CD4-positive, alpha-beta T cell treated with Interferon gamma for 1 hour (primary cell): ENCODE results near the gene CST7.
A peak's percentile ranks its signal among the peaks of the same experiment; 100 is the strongest.
"Not testable (repeated sequence)": the region's sequence is repeated elsewhere in the genome, so short reads cannot be mapped to it uniquely, and the experiment has no call there.

Source experiments
- DNase-seq: peaks from one replicate; pipeline ENCODE4 v3.0.0-alpha.2; 2020

CST7 gene

DNA sequence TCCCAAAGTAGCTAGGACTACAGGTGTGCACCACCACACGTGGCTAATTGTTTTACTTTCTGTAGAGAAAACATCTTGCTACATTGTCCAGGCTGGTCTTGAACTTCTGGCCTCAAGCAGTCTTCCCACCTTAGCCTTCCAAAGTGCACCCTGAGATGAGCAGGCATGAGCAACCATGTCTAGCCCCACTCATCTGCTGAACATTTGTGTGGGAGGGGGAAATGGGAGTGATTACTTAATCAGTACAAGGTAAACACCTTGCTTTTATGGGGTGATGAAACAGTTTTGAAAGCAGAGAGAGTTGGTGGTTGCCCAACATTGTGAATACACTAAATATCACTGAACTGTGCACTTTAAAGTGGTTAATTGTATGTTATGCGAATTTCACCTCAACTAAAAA, 38.2 kb downstream of the CST7 start:
- no peak for DNase-seq

DNA sequence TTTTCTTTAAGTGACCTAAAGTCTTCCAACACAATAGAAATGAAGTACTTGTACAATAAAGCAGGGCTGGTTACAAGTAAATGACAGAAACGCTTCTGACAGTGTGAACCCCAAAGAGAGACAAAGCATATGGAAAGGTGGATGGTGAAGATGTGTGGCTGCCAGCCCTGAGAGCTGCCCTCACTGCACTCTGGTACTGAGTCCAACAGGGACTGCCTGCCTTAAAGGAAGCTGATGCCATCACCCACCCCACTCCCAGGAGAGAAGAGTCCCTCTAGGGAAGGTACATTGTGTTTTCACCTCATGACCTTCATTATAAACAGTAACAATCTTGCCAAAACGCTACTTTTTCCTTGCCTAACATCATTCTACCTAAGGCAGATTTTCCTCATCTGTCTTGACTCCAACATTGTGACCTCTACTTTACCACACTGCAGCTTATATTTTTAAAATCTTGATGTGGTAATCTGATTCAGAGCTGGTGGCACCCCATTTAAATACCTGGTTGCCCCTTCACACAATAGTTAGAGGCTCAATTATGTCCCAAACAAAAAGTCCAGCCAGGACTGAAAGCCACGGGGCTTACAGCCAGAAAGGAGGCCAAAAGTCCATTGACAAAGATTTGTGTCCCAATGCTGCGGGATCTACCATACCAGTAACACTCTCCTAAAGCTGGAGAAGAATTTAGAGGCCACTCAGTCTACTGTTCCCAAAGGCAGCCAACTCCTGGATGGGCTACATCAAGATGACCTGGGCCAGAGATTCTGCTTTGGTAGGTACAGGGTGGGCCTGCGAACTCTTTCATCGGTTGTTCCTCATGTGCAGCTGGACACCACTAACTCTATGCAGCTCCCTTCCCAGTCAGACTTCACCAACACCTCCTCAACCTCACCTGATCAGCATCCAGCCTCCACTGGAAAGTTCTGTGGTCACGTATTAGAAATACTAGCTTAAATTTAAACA, 39.1 kb downstream of the CST7 start:
- DNase-seq = no peak

DNA sequence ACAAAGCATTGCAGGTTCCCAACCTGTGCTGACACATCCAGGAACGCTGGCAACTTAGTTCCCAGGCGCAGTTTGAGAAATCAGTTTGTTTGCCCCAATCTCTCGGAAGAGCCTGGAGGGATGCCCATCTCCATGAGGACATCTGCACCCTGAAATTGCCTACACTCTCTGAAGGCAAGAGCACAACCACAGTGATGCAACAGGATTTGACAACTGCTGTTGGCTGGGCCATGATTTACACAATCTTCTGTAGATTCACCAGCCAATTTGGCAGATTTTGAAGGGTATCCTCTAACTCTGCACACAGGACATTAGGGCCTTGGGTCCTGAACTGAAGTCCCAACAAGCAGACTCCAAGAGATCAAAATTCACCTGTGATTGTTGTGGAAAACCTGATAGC, 40.1 kb downstream of the CST7 start:
- DNase-seq = no peak

DNA sequence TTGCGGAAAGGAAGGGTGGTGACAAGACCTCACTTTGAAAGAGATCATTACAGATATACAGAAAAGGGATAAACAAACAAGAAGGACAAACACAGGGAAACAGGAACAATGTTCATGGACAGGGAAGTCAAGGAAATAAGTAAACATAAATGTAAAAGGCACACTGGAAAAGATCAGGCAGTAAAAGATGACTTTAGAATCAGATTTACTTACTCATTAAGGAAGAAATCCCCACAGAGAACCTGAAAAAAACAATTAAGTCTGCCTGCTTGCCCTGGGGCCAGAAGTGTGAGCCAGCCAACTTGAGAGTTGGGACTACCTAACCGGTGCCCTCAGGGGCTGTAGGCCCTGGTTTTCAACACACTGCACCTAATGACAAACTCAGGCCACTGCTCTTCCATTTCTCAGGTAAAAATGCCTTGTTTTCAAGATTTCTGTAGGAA, 41.8 kb downstream of the CST7 start:
- DNase-seq = no peak

DNA sequence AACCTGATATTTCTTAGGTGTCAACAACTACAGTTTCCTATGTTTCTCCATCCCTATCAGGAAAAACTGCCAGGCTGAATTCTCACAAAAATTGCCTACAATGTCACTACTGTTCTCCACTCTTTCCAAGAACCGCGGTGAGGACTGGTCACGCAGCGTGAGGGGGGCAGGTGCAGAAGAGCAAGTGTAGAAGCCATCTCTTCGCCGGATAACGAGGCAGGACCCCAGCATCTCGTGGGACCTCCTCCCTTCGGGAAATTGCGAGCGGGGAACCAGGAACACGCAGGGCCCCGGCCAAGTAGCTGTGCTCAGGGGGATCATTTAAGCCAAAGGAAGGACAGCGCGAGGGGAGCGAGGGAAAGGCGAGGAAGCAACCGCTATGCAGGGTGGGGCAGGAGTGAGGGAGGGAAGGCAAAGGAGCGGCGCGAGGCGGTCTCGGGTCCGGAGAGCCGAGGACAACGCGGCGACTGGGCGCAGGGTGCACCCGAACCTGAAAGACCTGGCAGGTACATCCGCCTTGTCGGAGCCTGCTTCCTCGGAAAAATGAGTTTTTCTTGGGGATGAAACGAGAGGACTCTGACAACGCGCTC, 42.9 kb downstream of the CST7 start:
- no peak for DNase-seq

DNA sequence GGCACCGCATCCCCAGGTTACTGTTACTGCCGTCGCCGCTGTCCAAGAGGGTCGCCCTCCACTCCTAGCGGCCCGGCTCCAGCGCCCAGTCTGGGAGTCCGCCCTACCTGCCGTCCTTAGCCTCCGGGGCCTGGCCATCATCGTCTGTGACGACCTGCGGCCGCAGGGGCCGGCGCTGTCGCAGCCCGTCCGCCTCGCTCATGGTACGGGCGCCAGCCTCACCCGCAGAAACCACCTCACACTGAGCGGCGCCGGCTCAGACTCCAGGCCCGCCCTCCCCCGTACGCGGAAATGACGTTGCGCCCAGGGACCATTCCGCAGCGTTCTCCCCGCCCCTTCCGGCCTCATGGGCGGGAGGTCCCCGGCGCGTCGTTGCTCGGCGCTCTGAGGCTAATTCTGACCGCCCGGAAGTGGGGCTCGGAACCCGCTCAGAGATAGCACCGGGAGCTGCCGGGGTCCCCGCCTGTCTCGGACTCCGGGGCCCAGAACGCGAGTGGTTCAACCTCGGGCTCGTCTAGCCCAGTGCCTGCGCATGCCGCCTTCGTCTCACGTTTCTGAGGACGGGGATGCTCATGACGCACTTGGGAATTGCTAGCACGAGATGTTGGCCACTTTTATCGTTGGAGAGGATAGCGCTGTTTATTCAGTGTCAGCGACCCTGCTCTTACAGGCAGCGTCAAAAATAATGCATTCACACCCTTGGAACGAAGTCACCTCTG, 43.6 kb downstream of the CST7 start, which contains the start of gene APMAP:
Gene APMAP (minus strand): TSS at position 265 of the 719 bp plus-strand sequence. CDS start 63 bp downstream, at position 202.
- DNase-seq = peak; percentile 94

DNA sequence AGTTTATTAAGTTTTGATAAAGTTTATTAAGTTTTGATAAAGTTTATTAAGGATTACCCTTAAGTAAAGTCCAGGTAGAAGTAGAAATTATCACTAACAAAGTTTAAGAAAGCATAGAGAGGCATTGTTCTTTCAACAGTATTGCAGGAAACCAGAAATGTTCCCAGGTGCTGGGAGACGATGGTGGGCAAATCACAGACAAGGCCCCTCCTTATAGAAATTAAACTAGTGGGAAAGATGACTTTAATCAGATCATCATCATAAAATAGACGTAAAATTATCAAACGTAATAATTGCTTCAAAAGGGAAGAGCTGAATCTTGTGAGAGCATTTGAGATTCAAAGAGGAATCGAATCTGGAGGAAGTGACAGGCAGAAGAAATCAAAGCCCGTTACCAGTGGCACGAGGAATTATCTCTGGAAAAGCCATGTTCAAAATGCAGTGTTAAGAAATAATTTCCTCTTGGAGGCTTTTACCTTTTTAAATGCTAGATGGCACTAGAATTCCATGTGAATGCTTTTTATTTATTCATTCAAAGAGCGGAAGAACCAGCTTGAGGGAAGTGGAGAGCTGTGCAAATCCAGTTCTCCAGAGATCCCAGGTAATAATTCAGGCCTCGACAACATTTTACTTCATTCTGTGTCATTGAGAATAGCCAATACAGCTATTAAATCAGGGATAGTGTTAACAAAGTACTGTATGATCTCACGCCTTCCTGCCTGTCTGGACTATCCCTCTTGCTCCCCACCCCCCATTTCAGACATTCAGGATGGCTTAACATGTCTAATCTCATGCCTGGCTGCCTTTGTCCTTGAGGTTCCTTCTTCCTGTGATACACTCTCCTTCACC, 44.5 kb downstream of the CST7 start:
- no peak for DNase-seq

DNA sequence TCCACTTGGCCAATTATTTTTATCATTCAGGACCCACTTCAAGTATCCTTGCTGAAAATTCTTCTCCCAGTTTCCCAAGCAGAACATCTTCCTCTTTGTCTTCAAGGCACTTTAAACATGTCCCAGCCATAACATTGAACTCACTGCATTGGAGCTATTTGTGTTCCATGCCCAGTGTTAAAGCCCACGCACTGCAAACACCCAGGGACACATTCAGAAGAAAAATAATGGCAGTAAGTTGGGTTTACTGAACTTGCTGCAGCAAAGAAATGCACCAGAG, 45.1 kb downstream of the CST7 start:
- no peak for DNase-seq

DNA sequence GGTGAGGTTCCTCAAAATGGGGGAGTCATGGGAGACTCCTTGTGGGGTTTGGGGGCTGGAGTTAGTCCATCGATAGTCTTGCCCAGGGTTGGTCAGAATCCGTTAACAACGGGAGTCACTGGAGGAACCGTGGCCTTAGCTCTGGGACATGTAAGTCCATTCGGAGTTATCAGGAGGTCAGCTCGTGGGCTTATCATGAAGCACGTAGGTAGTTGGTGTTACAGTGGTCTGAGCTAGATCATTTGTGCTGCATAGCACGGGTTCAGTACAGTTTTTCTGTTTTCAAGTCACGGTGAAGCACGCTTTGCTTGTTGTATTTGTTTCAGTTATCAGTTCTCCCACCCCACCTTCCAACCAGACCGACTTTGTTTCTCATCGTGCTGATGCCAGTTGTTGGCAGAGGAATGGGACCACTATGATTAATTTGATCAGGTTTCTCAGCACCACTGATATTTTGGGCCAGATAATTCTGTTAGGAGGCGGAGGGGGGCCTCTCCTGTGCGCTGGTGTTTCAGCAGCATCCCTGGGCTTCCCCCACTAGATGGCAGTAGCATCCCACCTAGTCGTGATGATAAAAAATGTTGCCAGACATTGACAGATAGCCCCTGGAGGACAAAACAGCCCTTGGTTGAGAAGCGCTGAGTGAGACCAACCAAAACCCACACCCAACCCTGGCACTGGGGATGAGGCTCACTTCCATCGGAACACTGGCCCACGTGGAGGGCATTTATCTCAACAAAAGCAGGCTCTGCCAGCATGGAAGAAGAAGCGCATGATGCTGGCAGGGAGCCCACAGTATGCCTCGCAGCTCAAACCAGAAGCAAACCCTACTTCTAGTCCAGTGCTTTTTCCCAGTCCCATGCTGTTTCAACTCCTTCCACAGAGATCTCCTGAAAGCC, 45.6 kb downstream of the CST7 start:
- peak; percentile 78 for DNase-seq

DNA sequence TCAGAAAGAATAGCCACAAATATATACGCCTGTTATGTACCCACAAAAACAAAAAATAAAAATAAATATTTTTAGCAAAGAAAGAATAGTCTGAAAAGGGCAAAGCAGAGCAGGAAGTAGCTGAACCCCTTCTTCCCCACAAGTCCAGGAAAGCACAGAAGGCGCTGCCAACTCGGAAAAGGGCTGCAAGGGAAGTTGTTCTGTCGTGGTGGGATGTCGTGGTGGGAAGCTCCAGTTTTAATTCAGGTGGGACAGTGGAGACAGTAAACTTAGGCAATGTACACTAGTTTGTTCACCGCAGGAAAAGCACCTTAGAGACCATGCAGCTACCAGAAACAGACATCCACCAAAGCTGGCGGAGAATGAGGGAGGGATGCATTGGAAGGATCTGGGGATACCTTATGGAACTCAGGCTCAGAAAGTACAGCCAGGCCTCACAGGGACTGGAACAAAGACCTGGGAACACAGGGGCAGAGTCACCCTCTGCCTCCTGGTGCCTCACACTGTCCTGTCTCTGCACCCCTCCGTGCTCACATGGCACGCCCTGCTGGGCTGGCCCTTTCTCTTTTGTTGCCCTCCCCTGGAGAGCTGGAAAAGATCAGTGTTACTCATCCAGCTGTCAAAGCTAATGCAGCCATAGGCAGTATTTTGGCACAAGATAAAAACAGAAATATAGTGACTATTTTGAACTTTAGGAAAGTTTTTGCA, 46.8 kb downstream of the CST7 start:
- DNase-seq = no peak

DNA sequence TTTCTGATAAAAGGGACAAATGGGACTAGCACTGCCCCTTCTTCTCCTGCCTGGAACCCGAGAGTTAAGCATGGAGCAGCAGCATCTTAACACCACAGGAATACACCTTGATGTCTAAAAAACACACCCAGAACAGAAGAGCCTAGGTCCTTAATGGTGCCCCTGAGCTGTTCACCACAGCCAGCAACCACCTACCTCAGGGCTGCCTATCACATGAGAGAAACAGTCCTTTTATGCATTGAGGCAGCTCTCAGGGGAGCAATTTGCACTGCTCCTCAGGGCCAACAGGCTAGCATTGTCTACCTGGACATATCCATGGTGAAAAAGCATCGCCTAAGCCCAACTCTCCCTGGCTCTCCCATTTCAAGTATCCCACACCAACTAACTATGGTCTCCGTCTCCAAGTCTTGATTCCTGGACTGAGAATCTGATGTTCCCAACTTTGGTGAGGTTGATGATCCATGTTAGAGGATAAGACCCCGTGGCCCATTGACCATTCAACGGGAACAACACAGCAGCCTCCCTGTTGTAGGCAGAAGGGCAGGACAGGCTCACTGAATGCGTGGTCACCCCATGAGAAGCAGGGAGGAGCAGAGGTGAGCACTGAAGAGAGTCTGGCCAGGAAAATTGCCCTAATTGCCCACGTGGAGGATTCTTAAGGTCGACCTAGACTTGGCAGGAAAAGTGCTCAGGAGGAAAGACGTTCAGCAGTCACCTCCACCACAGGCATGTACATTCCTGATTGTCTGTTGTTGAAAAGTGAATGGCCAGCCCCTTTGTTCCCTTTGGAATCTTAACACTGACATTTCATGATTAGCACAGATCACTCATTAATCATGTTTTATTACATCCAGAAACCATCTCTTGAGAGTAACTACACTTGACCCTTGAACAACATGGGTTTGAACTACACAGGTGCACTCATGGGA, 47.6 kb downstream of the CST7 start:
- DNase-seq = no peak

DNA sequence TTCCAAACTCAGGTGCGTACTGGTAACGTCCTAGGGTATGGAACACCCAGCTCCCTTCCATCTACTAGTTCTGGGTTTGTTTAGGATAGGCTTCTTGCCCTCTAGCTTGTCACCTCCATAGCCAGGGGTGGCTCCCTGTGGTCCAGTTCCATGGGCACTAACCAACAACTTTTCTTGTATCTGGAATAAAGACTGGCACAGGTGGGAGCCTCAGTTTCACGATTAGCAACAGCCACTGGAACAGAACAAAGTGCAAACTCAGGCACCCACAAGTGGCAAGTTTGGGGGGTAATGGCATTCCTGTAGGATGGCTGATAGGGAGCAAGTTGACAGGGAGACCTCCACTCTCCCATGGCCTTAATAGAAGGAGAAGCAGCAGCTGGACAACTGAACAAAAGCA, 49.1 kb downstream of the CST7 start:
- DNase-seq = no peak

DNA sequence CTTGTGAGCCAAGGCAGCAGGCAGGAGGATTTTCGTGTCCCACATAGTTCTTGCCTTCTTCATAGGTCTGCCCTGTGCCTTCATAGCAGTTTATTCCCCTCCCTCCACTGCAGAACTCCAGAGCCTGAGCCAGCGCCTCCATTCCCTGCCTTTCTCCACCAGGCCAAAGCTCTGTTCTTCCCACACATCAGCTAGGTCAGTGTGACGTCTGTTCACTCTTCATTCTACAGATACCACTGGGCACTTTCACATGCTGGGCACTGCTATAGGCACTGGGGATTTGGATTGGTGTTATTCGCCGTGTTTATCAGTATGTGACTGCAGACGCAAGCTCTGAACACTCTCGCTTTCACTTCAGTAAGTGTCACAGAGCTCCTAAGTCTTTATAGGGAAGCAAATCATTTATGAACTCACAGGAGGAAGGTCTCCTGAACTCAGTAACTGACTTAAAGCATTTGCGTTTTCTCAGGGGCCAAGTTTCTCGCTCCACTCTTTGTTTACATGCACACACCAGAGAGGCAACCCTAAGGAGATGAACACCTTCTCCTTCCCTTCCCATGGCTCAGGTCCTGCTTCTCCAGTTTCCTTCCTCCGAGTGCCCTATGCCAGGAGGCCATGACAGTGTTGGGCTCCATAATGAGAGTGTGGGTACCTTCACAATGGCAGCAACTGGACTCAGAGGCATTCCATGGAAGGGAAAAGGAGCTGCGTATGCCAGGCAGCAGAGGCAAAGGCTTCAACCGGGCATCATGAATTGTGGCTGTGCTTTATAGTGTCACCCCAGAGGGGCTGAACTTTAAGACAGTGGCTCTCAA, 49.8 kb downstream of the CST7 start:
- DNase-seq = no peak

DNA sequence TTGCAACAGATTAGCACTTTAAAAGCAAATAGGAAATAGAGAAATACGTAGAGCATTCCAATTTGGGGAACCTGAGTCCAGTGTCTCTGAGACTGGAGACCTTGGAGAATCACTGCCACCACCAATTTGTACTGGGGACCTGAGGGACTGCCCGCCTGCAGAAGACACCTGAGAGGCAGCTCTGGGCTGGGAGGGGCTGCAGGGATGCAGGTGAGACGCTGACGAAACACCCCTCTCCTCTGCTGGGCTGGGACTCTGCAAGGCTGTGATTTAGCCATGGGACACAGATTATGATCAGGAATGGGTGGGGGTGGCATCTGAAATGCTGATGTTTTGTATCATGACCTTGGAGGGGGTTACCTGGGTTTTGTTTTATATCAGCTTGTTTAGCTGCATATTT, 50.5 kb downstream of the CST7 start:
- no peak for DNase-seq

DNA sequence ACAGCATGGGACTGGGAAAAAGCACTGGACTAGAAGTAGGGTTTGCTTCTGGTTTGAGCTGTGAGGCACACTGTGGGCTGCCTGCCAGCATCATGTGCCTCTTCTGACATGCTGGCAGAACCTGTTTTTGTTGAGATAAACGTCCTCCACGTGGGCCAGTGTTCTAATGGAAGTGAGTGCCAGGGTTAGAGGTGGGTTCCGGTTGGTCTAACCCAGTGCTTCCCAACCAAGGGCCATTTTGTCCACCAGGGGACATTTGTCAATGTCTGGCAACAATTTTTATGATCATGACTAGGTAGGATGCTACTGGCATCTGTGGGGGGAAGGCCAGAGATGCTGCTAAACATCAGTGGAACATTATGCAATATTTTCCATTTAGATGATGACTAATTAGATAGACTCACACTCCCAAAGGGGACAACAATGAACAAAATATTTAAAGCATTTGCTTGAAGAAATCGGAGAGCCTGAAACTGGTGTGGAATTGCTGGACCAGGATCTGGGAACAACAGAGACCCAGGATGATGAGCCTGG, 51.3 kb downstream of the CST7 start:
- no peak for DNase-seq

DNA sequence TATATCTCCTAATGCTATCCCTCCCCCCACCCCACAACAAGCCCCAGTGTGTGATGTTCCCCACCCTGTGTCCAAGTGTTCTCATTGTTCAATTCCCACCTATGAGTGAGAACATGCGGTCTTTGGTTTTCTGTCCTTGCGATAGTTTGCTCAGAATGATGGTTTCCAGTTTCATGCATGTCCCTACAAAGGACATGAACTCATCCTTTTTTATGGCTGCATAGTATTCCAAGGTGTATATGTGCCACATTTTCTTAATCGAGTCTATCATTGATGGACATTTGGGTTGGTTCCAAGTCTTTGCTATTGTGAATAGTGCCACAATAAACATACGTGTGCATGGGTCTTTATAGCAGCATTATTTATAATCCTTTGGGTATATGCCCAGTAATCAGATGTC, 52.3 kb downstream of the CST7 start:
- DNase-seq = not testable (repeated sequence)

DNA sequence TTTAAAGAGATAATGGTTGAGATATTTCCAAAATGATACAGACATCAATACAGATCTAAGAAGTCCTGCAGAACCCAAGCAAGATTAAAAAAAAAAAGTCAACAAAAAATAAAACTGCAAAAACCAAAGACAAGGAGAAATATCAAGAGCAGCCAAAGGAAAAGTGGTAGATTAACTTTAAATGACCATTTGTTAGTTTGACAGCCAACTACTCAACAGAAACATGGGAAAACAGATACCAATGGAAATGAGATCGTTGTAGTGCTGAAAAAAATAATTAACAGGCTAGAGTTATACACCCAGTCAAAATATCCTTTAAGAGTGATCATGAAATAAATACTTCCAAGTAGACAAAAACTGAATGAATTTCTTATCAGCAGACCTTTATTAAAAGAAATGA, 53.9 kb downstream of the CST7 start:
- no peak for DNase-seq

DNA sequence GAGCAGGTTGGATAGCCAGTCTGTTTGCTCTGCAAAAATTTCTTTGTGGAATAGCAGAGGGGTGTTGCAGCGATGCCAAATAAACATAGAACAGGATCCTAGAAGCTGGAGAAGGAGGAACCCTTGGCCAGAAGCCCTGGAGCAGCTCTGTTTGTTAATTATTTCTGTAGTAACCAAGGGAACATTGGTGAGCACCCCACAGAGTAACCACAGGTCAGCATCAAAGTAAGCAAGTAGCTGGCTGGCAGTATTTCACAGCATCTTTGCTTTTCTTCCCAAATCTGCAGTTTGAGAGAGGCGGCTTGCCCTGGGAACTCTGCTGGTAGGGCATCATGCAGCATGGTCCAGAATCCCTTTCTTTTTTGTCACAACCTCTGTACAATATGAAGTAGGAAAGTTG, 56.2 kb downstream of the CST7 start:
- DNase-seq = no peak

DNA sequence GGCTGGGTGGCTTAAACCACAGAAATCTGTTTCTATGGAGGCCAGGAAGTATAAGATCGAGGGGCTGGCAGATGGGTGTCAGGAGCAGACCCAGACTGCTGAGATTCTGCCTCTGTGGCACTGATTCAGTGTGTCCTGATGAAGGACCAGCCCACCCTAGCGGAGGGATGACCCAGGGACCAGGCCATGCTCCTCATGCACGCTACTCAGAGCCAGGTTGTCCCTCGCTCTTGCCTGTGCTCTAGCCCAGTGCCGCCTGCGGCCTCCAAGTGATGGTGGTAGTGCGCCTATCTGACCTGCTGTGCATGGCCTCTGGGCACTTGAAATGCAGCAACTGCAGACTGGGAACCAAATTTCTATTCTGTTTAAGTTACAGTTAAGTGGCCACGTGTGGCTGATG, 56.6 kb downstream of the CST7 start:
- DNase-seq = no peak
